ENCODE results near the gene POU4F3. TPM values are rescaled to one million over a fixed set of nuclear protein-coding genes. Genes with fewer than 3 reads are reported as not detected.

POU4F3 gene
- total RNA-seq, 1 experiment from 2014 or later = not detected

- TF ChIP-seq ERG (CRISPR knock-in tag; IDR thresholded peaks at IDR 0.05) = no peak
- TF ChIP-seq ZNF317 (CRISPR knock-in tag; IDR thresholded peaks at IDR 0.05; ENCODE audit: borderline replicate concordance, low read depth) = no peak
- TF ChIP-seq, protein P1, sequence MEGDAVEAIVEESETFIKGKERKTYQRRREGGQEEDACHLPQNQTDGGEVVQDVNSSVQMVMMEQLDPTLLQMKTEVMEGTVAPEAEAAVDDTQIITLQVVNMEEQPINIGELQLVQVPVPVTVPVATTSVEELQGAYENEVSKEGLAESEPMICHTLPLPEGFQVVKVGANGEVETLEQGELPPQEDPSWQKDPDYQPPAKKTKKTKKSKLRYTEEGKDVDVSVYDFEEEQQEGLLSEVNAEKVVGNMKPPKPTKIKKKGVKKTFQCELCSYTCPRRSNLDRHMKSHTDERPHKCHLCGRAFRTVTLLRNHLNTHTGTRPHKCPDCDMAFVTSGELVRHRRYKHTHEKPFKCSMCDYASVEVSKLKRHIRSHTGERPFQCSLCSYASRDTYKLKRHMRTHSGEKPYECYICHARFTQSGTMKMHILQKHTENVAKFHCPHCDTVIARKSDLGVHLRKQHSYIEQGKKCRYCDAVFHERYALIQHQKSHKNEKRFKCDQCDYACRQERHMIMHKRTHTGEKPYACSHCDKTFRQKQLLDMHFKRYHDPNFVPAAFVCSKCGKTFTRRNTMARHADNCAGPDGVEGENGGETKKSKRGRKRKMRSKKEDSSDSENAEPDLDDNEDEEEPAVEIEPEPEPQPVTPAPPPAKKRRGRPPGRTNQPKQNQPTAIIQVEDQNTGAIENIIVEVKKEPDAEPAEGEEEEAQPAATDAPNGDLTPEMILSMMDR (IDR thresholded peaks at IDR 0.05) = no peak
- TF ChIP-seq, protein P2, sequence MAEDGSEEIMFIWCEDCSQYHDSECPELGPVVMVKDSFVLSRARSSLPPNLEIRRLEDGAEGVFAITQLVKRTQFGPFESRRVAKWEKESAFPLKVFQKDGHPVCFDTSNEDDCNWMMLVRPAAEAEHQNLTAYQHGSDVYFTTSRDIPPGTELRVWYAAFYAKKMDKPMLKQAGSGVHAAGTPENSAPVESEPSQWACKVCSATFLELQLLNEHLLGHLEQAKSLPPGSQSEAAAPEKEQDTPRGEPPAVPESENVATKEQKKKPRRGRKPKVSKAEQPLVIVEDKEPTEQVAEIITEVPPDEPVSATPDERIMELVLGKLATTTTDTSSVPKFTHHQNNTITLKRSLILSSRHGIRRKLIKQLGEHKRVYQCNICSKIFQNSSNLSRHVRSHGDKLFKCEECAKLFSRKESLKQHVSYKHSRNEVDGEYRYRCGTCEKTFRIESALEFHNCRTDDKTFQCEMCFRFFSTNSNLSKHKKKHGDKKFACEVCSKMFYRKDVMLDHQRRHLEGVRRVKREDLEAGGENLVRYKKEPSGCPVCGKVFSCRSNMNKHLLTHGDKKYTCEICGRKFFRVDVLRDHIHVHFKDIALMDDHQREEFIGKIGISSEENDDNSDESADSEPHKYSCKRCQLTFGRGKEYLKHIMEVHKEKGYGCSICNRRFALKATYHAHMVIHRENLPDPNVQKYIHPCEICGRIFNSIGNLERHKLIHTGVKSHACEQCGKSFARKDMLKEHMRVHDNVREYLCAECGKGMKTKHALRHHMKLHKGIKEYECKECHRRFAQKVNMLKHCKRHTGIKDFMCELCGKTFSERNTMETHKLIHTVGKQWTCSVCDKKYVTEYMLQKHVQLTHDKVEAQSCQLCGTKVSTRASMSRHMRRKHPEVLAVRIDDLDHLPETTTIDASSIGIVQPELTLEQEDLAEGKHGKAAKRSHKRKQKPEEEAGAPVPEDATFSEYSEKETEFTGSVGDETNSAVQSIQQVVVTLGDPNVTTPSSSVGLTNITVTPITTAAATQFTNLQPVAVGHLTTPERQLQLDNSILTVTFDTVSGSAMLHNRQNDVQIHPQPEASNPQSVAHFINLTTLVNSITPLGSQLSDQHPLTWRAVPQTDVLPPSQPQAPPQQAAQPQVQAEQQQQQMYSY (CRISPR knock-in tag; IDR thresholded peaks at IDR 0.05) = peak; percentile 51; the same call in 1 of the 2 replicates
- 0 out of 2 replicates have a peak, but pooled peaks have one; percentile 23 for TF ChIP-seq ZBTB21 (CRISPR knock-in tag; IDR thresholded peaks at IDR 0.05; ENCODE audit: borderline replicate concordance)
- TF ChIP-seq, protein P3, sequence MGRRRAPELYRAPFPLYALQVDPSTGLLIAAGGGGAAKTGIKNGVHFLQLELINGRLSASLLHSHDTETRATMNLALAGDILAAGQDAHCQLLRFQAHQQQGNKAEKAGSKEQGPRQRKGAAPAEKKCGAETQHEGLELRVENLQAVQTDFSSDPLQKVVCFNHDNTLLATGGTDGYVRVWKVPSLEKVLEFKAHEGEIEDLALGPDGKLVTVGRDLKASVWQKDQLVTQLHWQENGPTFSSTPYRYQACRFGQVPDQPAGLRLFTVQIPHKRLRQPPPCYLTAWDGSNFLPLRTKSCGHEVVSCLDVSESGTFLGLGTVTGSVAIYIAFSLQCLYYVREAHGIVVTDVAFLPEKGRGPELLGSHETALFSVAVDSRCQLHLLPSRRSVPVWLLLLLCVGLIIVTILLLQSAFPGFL (CRISPR knock-in tag; IDR thresholded peaks at IDR 0.05; ENCODE audit: borderline replicate concordance) = no peak
- peak; percentile 56 for DNase-seq (ENCODE audit: low spot score)
- Mint-ChIP-seq H3K9me3 (no peaks in the 10 kb centered on the region), H3K4me3 (peak overlapping the region; percentile 50), H3K27ac (no peak overlapping the region), H3K36me3 (no peaks in the 10 kb centered on the region), H3K4me1 (peaks cover 42% of the 10 kb centered on the region), H3K27me3 (ENCODE audit: low read depth) (peaks cover 95% of the 10 kb centered on the region)
- POLR2A ChIA-PET = no interaction called here
- CTCF ChIA-PET = interaction anchor here (1.1 kb wide), 1 partner anchor 112 kb away, joined by 3 read pairs; no protein-coding TSS in a partner anchor
- peak; percentile 27 for ATAC-seq
These were observed 4.5 kb upstream of the POU4F3 start for GRCh38 chr5:146334074-146334533.

DNA sequence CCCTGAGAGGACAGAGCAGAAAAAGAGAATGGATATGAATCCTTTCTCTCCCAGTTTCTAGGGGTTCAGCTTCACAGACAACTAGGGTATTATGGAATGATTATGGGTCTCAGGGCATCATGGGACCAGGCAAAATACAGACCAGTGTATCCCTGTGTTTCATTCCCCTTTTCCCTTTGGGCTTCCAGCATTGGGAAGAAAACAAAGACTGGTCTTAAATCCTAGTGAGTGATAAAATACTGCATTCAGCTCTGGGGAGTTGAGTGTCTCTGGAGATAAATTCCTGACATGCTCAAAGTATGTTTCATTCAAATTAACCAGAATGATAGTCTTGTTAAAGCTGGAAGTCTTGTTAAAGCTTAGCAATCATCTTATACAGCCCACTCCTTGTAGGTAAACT lies 2.4 kb upstream of the POU4F3 start:
- H3K4me1 Mint-ChIP-seq = peaks cover 51% of the 10 kb centered on the region
- ChIA-PET CTCF (no interaction called here), POLR2A (no interaction called here)
- H3K4me3 Mint-ChIP-seq = no peak overlapping the region
- no peak overlapping the region for H3K27ac Mint-ChIP-seq
- DNase-seq (ENCODE audit: low spot score) (no peak), ATAC-seq (no peak)
- H3K9me3 Mint-ChIP-seq = no peaks in the 10 kb centered on the region
- TF ChIP-seq AFF4 (CRISPR knock-in tag; IDR thresholded peaks at IDR 0.05; ENCODE audit: borderline replicate concordance) = no peak
- TF ChIP-seq PRRX2 (CRISPR knock-in tag; IDR thresholded peaks at IDR 0.05) = no peak
- TF ChIP-seq, protein P4, sequence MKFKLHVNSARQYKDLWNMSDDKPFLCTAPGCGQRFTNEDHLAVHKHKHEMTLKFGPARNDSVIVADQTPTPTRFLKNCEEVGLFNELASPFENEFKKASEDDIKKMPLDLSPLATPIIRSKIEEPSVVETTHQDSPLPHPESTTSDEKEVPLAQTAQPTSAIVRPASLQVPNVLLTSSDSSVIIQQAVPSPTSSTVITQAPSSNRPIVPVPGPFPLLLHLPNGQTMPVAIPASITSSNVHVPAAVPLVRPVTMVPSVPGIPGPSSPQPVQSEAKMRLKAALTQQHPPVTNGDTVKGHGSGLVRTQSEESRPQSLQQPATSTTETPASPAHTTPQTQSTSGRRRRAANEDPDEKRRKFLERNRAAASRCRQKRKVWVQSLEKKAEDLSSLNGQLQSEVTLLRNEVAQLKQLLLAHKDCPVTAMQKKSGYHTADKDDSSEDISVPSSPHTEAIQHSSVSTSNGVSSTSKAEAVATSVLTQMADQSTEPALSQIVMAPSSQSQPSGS (CRISPR knock-in tag; IDR thresholded peaks at IDR 0.05; ENCODE audit: borderline replicate concordance, low read depth) = no peak
- TF ChIP-seq NR1H2 (CRISPR knock-in tag; IDR thresholded peaks at IDR 0.05) = no peak
- no peak for TF ChIP-seq NR3C1 (CRISPR knock-in tag; conservative IDR thresholded peaks at IDR 0.05; ENCODE audit: low read depth)
- TF ChIP-seq, protein P2 (CRISPR knock-in tag; IDR thresholded peaks at IDR 0.05) = no peak
- no peak for TF ChIP-seq FOXK1 (CRISPR knock-in tag; IDR thresholded peaks at IDR 0.05)
- TF ChIP-seq, protein P5, sequence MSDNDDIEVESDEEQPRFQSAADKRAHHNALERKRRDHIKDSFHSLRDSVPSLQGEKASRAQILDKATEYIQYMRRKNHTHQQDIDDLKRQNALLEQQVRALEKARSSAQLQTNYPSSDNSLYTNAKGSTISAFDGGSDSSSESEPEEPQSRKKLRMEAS (CRISPR knock-in tag; IDR thresholded peaks at IDR 0.05) = no peak
- H3K27me3 Mint-ChIP-seq (ENCODE audit: low read depth) = peaks cover 100% of the 10 kb centered on the region
- H3K36me3 Mint-ChIP-seq = no peaks in the 10 kb centered on the region

All from WTC11 (cell line).